PFSK-1 (cell line): ENCODE measurements around the gene RAD51B.

Experiments
- FOXP2 ChIP-seq: optimal IDR thresholded peaks from 2 replicates; pipeline ENCODE3; 2011; ENCODE audit warnings: borderline replicate concordance, control low read depth, inconsistent platforms; ENCODE audit not compliant: insufficient read depth; ENCODE audit errors: extremely low read length, extremely low read depth
- POLR2AphosphoS5 ChIP-seq: IDR thresholded peaks from 2 replicates; pipeline ENCODE4 v1.6.1; 2012; ENCODE audit warnings: low read depth, mild to moderate bottlenecking, control low read depth, low read length, moderate library complexity
- SIN3A ChIP-seq: IDR thresholded peaks from 2 replicates; pipeline ENCODE4 v1.6.1; 2012; ENCODE audit warnings: mild to moderate bottlenecking, low read length, moderate library complexity, borderline replicate concordance; ENCODE audit not compliant: insufficient read depth
- TAF1 ChIP-seq: IDR thresholded peaks from 2 replicates; pipeline ENCODE4 v1.6.1; 2012; ENCODE audit warnings: low read length, control low read depth, borderline replicate concordance; ENCODE audit not compliant: insufficient read depth
- TF ChIP-seq, protein P1 (sequence below), 2 experiments: IDR thresholded peaks; 2 replicates each; pipeline versions ENCODE4 v1.6.1 to v1.8.0; 2011 to 2012; ENCODE audit warnings: low read depth in 2 of 2, low read length in 2 of 2, control low read depth in 1 of 2, inconsistent platforms in 1 of 2, mild to moderate bottlenecking in 1 of 2, moderate library complexity in 1 of 2; ENCODE audit not compliant: insufficient read depth in 1 of 2

Gene RAD51B

DNA sequence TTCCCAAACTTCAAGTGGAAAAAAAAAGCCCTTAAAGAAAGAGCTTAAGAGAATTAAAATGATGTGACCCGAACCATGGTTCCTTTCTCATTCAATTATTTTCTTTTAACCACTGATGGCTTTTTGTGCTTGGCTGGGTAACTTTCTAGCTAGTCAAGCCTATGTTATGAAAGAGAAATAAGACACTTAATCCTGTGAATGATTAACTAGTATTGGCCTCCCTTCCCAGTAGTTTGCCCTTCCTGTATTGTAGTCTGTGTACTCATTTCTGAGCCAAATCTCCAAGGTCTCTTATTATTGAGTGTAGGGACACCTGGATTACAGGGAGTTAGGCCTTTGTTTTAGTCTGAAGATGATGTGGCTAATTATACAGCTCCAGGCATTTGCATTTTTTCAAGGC is 353.0 kb downstream of the RAD51B start:
- TF ChIP-seq, protein P1, sequence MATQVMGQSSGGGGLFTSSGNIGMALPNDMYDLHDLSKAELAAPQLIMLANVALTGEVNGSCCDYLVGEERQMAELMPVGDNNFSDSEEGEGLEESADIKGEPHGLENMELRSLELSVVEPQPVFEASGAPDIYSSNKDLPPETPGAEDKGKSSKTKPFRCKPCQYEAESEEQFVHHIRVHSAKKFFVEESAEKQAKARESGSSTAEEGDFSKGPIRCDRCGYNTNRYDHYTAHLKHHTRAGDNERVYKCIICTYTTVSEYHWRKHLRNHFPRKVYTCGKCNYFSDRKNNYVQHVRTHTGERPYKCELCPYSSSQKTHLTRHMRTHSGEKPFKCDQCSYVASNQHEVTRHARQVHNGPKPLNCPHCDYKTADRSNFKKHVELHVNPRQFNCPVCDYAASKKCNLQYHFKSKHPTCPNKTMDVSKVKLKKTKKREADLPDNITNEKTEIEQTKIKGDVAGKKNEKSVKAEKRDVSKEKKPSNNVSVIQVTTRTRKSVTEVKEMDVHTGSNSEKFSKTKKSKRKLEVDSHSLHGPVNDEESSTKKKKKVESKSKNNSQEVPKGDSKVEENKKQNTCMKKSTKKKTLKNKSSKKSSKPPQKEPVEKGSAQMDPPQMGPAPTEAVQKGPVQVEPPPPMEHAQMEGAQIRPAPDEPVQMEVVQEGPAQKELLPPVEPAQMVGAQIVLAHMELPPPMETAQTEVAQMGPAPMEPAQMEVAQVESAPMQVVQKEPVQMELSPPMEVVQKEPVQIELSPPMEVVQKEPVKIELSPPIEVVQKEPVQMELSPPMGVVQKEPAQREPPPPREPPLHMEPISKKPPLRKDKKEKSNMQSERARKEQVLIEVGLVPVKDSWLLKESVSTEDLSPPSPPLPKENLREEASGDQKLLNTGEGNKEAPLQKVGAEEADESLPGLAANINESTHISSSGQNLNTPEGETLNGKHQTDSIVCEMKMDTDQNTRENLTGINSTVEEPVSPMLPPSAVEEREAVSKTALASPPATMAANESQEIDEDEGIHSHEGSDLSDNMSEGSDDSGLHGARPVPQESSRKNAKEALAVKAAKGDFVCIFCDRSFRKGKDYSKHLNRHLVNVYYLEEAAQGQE (IDR thresholded peaks at IDR 0.05; ENCODE audit: insufficient read depth in 1 of 2, low read depth in 2 of 2, low read length in 2 of 2): no peak
- TF ChIP-seq SIN3A (no peak), TAF1 (no peak), FOXP2 (no peak), POLR2AphosphoS5 (no peak)

GRCh38 chr14:68173227-68173972 is 353.8 kb downstream of the RAD51B start:
- TF ChIP-seq, protein P1 (IDR thresholded peaks at IDR 0.05; ENCODE audit: insufficient read depth in 1 of 2, low read depth in 2 of 2, low read length in 2 of 2): no peak
- TF ChIP-seq TAF1: no peak
- no peak for TF ChIP-seq POLR2AphosphoS5
- no peak for TF ChIP-seq FOXP2
- no peak for TF ChIP-seq SIN3A

DNA sequence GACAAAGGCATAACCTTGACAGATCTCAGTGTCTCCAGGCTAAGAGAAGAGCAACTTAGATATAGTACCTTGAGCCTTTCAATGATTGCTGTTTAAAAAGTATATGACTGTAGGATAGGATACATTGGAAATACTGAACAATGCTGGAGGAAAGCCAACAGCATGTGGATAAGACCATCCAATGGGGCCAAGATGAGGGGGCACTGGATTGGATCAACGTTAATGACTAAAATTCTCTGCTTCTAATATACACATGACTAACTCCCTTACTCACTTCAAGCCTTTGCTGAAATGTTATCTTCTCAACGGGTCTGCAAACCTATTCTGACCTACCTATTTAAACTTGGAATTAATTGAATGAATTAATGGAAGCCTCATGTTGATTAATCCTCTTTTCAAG is 354.9 kb downstream of the RAD51B start:
- TF ChIP-seq, protein P1 (IDR thresholded peaks at IDR 0.05; ENCODE audit: insufficient read depth in 1 of 2, low read depth in 2 of 2, low read length in 2 of 2): no peak
- TF ChIP-seq FOXP2 (no peak), TAF1 (no peak), SIN3A (no peak)

DNA sequence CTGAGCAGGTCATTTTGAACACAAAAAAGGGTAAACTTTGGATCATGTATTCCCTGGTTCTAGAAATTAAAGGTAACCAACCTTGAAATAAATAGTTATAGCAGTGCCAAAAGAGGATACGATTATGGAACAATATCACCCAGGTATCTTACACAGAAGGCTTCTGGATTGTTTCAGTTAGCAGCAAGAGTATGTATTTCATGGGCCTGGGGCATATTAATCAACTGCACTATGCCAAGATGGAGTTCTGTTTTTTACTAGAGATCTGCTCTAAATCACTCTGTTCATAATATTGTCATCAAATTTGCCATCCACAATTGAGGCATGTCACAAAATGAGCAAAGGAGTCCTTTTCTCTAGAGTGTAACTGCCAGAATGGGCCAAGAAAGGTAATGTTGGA is 357.1 kb downstream of the RAD51B start:
- no peak for TF ChIP-seq POLR2AphosphoS5
- no peak for TF ChIP-seq SIN3A
- TF ChIP-seq, protein P1 (IDR thresholded peaks at IDR 0.05; ENCODE audit: insufficient read depth in 1 of 2, low read depth in 2 of 2, low read length in 2 of 2): no peak
- TF ChIP-seq FOXP2: no peak
- TF ChIP-seq TAF1: no peak

DNA sequence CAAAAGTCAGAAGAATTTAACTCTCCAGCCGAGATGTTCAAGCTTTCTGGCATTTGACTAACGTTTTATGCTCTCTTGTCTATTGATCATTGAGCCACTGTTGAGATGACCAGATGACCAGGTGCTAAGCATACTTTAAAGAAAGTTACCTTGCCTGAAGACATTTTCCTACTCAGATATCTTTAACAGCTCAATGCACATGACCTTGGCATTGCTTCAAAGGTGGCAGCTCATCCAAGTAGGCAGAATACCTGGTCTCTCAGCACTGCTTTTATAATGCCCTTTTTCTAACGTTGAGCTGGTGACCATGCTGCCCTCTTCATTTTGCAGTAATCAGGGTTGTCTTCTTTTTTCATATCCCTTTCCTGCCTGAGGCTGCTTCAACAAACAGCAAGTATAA is 358.1 kb downstream of the RAD51B start:
- TF ChIP-seq POLR2AphosphoS5 (no peak), TAF1 (no peak), SIN3A (no peak), FOXP2 (no peak)
- TF ChIP-seq, protein P1 (IDR thresholded peaks at IDR 0.05; ENCODE audit: insufficient read depth in 1 of 2, low read depth in 2 of 2, low read length in 2 of 2): no peak
